ENCODE results near the gene SUSD3.

The SUSD3 gene

GRCh38 chr9:93052791-93053540 lies 5.5 kb upstream of the SUSD3 start:
- no peak for DNase-seq (ENCODE audit: low spot score)

- DNase-seq (ENCODE audit: low spot score), result no peak
Observed at GRCh38 chr9:93053781-93054331, 4.6 kb upstream of the SUSD3 start.

DNA sequence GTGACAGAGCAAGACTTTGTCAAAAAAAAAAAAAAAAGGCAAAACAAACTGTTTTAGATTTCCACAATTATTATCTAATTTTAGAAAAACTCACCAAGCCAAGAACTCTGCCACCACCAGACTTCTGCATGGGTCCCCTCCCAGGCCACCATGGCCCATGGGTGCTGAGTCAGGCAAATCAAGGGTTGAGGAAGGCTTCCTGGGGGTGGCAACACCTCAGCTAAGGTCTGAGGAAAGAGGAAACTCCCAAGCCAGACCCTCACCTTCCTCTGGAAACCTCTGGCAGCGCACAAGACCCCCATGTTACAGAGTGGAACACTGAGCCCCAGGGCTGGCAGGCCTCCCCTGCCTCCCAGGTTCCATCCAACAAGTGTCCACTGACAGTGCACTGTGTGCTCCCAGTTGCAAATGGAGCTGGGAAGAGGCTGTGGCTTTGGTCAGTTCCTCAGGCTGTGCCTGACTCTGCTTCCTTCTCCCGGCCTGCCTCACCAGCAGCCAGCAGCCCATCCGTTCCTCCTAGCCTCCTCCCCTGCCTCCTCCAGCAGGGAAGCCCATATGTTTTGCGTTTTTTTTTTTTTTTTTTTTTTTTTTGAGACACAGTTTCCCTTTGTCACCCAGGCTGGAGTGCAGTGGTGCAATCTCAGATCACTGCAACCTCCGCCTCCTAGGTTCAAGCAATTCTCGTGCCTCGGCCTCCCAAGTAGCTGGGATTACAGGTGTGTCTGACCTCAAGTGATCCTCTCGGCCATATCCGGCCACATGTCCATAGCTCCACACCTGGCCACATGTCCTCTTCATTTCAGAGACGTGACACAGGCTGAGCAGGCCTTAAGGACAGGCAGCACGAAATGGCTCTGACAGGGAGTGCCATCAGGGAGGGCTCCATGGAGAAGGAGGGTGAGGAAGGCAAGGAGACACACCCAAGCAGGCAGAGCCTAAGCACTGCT lies 3.5 kb upstream of the SUSD3 start:
- DNase-seq (ENCODE audit: low spot score), result no peak

- DNase-seq (ENCODE audit: low spot score), result no peak
Observed at GRCh38 chr9:93057042-93057702, 1.3 kb upstream of the SUSD3 start.

GRCh38 chr9:93057703-93058354 lies 672 bp upstream of the SUSD3 start:
- no peak for DNase-seq (ENCODE audit: low spot score)

DNA sequence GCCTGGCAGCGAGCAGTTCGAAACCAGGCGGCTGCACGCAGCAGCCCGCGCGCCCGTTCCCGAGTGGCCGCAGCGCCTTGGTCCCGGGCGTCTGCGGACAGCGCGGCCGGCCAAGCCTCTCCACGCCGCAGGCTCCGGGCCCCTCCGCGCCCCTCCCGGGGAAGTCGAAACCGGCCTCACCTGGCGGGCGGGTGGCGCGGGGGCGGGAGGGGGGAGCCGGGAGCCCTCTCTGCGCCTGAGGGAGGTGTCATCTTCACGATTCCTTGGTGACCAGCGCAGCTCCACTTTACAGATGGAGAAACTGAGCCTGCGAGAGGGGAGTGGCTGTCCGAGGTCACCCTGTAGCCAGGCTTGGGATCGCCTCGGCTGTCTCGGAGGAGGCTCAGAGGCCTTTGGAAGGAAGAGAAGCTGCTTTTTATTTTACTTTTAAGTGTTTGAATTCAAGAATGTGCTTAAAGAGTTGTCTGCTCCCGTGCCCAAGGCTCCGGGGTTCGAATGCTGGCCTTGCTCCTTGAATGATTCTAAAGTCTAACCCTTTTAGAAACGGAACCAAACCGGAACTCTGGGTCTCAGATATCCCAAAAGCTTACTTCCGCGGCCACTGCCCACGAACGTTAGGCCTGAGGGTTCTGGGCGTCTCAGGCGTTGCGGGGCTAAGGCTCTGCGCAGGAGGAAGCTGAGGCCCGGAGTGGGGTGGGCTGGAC lies 662 bp downstream of the SUSD3 start:
- no peak for DNase-seq (ENCODE audit: low spot score)

DNA sequence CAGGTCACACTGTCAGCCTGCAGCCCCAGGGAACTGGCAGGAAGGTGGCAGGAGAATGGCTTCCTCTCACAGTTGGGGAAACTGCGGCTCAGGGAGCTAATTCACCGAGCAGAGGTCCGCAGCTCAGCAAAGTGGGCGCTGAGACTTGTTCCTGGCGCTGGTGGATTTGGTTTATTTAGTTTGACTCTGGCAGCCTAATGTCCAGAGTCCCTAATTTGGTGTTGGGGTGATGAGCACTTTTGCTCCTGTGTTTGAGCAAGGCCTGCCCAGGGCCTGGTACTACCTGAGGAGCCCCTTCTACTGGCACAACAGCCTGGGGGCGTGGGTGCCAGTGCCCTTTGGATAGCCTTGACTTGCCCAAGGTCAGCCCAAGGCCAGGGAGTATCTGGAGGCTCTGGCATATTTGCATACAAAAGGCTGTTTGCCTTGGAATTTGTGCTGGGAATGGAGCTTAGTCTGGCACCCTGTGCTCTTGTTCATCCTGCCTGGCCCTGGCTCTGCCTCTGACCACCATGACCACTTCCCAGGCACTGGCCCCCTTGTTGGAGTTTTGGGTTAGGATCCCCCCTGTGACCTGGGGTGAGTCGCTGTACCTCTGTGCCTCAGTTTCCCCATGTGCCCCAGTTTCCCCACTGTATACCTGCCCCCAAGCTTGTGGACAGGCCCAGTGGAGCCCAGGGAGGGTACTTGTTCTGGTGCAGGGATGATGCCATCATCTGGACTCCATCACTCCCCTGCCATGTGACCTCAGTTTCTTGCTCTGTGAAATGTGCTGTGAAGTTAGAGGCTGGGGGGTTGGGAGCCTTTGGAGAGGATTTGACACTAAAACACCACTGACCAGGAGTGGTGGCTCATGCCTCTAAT lies 1.4 kb downstream of the SUSD3 start:
- DNase-seq (ENCODE audit: low spot score), result no peak

GRCh38 chr9:93060746-93061259 lies 2.3 kb downstream of the SUSD3 start:
- DNase-seq (ENCODE audit: low spot score), result no peak

- DNase-seq (ENCODE audit: low spot score), result no peak
Observed at GRCh38 chr9:93061260-93061751, 2.8 kb downstream of the SUSD3 start.

DNA sequence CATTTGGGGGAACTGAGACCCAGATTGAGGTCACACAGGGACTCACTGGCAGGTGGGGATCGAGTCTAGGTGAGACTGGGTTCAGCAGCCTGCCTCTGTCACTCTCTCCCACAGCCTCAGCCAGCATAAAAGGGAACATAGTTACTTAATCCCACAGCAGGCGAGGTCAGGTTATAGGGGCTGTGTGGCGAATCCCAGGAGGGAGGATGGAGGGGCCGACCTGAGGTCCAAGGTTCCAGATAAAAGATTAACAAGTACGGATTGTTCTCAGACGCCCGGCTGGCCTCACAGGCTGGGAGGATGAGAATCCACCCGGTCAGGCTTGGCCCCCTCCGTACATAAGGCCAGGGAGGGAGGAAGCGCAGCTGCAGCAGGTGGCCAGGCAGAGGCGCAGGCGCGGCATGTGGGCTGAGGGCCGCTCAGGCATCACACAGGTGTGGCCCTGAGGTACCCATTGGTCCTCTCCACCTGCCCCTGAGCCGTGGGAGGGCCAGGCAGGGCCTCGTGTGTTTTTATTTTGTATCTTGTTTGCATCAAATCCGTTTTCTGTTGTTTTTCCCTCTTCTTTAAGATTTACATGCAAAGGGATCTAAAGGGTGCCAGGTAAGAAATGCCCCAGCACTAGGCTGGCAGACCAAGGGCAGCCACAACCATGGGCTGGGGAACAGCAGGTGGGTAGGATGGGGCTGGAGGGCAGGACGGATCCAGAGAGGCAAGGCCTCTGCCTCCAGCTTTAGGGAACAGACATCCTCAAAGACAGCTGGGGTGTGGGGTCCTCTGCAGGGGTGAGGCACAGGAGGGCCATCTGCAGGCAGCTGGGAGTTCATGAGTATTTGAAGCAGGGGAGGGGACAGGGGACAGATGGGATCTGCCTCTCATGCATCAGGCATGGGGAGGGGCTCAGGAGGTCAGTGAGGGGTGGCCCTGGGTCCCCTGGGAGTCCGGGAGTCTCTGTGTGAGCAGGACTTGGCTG lies 3.6 kb downstream of the SUSD3 start:
- no peak for DNase-seq (ENCODE audit: low spot score)

GRCh38 chr9:93064392-93065134 lies 6.1 kb downstream of the SUSD3 start:
- no peak for DNase-seq (ENCODE audit: low spot score)

GRCh38 chr9:93065135-93065720 lies 6.7 kb downstream of the SUSD3 start:
- no peak for DNase-seq (ENCODE audit: low spot score)

DNA sequence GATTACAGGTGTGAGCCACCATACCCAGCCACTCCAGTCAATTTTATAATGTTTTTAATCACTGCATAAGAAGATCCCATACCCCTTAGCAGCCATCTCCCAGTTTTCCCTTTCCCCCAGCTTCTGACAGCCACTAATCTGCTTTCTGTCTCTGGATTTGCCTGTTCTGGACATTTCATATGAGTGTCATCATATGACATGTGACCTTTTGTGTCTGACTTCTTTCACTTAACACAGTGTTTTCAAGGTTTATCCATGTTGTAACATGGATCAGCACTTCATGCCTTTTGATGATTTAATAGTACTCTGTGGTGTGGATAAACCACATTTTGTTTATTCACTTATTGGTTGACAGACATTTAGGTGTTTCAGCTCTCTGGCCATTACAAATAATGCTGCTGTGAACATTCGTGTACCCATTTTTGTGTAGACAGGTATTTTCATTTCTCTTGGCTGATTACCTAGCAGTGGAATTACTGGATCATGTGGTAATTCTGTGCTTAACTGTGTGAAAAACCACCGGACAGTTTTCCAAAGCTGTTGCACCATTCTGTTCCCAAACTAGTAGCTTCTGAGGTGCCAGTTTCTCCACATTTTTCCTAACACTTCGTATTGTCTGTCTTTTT lies 8.6 kb downstream of the SUSD3 start:
- DNase-seq (ENCODE audit: low spot score), result no peak

- DNase-seq (ENCODE audit: low spot score), result no peak
Observed at GRCh38 chr9:93068956-93069355, 10.5 kb downstream of the SUSD3 start.

- no peak for DNase-seq (ENCODE audit: low spot score)
Observed at GRCh38 chr9:93071464-93071863, 13.0 kb downstream of the SUSD3 start.

DNA sequence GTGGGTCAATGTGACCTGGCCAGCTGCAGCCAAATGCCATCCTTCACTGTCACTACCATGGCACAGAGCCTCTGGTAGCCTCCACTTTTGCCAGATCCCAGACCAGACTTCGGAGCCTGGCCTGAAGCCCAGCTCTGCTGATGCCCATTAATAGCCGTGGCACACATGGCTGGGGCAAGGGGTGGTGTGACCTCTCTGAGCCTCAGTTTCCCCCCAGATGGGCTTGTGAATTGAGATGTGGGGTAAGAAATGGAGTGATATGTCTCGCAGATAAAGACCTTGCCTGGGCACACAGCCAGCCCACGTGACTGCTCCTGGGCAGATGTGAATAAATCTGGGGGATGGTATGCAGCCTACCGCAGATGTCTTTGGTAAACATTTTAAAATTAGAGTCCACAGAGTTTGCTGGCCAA lies 13.9 kb downstream of the SUSD3 start:
- no peak for DNase-seq (ENCODE audit: low spot score)

Data from kidney capillary endothelial cell (primary cell).